GM21381 (cell line): ENCODE measurements around the gene MYO15B.
A peak's percentile ranks its signal among the peaks of the same experiment; 100 is the strongest.

ENCODE experiments used
- ATAC-seq: cut with Tn5 transposase; IDR thresholded peaks from one replicate; pipeline ENCODE4 v1.9.1; 2021; ENCODE audit warnings: mild to moderate bottlenecking, moderate library complexity; ENCODE audit not compliant: unreplicated experiment

Gene MYO15B

DNA sequence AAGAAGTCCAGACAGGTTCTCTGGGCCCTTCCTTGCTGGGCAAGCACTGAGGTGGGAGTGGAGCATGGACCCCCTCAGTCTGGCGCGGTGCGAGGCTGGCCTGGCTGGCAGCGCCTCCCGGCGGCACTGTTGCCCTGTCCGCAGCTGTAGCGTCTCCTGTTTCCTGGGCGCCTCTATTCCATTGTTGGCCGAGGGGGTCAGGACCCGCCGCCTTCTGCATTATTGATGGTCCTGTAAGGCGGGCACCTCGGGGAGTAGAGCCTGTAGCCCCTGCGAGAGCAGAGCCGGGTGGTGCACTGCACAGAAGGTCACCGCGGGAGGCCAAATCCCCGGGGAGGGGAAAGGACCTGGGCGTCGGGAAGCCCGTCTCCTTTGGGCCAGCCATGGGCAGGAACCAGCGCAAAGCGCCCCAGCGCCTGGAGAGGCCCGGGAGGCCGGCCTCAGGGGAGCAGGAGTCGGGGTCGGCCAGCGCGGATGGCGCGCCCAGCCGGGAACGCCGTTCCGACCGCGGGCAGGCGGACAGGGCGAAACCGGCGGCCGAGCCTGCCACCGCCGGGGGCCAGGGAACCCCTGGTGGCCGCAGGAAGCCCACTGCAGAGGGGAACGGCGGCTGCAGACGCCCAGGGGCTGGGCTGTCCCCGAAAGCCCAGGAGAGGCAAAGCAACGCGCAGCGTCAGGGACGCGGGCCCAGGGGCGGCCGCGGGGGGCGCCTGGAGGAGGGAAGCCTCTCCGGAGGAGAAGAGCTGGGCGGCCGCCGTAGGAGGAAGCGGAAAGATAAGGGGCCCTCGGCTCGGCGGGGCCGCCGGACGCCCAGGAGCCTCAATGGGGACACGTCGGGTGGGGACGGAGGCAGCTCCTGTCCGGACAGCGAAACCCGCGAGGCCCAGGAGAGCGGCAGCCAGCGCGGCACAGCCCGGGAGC, at the start of gene MYO15B:
Gene MYO15B, plus strand, starts transcription at position 126 of the 921 bp plus-strand sequence. Its CDS starts 258 bp downstream, at position 384.
- peak; percentile 23 for ATAC-seq

DNA sequence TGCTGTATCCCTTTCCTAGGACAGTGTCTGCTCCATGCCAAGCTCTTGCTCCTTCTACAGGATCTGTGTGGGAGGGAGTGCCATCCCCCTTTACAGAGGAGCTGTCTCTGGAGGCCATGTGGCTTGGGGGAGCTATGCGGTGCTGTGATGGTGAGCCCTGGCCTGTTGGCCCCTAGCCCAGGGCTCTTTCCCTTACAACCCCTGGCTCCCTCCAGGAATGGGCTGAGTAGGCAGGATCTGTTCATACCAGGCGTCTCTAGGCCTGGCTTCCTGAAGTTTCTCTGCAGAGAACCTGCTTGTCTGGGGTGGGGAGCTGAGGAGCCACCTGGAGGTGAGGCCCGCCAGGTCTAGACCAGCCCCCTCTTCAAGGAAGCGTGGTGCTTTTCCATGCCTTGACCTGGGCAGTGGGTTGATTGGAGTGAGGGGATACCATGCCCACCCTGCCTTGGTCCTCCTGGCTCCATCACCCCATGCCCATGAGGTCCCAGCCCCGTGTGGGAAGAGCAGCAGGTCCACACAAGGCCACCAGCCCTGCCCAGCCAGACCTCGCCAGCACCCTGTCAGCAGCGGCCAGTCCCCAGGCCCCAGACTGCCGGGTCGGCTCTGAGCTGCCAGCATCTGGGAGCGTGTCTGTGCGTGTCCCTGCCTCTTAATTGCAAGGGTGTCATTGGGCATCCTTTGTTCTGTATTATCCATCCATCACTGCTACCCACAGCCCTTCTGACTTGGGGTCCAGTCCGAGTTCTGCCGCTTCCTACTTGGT, 47.5 kb upstream of the MYO15B start:
- no peak for ATAC-seq

DNA sequence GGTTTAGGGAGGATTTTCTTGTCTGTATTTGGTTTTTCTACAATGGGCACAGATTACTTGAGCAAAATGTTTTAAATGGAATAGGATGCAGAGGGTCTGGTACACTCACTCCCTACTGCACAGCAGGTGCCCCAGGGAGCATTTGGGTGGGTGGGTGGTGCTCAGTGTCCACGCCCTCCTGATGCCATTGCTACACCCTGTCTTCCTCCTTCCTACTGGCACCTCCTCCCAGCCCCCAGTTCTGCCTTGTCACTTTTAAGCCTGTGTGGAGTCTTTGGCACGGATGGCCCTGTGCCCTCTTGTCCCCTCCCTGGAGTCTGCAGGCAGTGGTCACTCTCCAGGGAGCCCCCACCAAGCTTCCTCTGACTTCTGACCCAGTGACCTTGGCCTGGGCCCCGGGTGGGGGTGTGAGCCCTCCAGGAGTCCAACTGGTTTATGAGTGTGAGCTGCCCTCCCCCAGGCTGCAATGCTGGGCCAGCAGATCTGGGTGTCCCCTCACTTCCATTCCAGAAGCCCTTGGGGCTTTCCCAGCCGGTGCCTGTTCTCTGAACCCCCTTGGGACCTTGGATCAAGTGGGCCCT, 46.6 kb upstream of the MYO15B start:
- ATAC-seq = no peak

DNA sequence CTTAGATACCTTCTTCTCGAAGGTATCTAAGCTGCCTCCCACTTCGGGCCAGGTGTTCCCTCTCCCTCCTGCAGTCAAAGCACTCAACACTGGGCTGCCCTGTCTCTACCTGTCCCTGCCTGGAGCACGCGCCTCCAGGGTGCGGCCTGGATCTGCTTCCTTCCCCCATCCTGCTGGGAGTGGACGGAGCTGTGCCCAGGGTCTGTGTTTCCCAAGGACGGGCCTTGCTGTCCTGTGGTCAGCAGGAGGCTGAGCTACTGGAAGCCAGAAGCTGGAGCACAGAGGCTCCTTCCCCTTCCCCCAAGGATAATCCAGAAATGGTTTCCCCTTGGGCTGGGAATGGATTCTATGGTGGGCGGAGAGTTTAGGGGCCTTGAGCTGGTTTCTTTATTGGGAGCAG, 45.4 kb upstream of the MYO15B start:
- no peak for ATAC-seq

GRCh38 chr17:75542728-75543336, 44.8 kb upstream of the MYO15B start:
- no peak for ATAC-seq

- ATAC-seq = no peak
Measured at GRCh38 chr17:75544250-75544649, 43.4 kb upstream of the MYO15B start.

DNA sequence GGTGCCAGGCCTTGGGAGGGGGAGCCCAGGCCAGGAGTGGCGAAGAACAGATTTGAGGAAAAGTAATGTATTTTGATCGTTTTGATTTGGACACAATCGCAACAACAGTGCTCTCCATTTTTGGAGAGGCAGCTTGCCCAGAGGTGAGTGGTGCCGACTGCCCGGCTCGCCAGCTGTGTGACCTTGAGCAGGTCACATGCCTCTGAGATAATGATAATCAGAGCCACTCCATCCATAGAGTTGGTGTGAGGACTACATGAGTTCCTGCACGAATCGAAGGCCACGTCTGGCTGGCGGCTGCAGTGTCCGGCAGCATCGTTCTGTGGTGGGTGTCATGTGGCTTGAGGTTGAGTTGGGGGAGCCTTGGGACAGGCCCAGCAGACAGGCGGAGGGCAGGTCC, 41.4 kb upstream of the MYO15B start:
- no peak for ATAC-seq

GRCh38 chr17:75547091-75547490, 40.5 kb upstream of the MYO15B start:
- ATAC-seq = no peak

- ATAC-seq = no peak
Measured at GRCh38 chr17:75548813-75549212, 38.8 kb upstream of the MYO15B start.

DNA sequence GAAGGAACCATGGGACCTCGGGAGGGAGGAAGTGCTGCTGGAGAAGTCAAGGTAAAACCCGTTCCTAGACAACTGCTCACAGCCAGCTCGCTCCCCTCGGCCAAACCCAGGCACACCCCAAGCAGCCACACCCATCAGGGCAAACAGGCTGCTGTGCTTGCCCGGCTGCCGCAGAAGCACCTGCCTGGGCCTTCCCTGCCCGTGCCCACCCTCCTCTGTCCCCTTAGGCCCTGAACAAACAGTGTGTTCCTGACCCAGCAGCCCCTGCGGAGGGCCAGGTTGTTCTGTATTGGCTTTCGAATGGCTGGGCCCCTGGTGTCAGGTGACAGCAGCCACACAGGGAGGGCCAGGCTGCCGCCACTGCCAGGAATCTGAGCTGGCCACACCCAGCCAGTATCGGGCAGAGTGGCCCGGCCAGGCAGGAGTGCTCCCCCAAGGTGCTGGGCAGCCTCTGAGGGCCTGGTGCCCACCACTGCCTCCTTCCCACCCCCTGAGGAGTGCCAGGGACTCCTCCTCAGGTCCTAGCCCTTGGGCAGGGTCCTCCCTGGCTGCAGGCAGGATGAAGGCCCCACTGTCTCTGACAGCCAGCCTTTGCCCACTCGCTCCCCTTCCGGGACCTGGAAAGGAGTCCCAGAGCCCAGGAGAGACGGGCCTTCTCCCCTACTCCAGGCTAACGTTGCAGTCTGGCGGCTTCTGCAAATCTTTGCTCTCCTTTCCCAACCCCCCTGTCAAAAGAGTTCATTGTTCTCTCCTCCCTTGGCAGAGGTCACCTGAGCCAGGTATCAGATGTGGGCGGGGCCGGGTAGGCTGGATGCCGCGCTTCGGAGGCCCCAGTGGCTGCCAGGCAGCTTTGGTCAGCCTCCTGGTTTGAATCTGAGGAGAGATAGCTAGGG, 38.1 kb upstream of the MYO15B start:
- ATAC-seq = no peak

DNA sequence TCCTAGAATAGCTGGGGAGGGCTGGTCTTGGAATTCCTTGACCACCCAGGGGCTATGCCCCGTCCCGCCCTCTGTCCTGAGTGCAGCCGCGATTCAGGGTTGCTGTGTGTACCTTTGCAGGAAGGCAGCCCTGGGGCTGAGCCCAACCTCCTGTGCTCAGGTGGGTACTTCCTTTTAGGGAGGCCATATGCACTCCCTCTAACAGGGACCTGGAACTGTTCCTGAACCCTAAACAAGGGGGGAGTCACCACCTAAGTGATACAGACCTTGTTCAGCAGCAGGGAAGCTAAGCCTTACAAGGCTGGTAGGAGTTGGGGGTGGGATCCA, 37.5 kb upstream of the MYO15B start:
- ATAC-seq = no peak

- no peak for ATAC-seq
Measured at GRCh38 chr17:75551266-75551665, 36.3 kb upstream of the MYO15B start.

GRCh38 chr17:75552425-75553294, 34.9 kb upstream of the MYO15B start:
- no peak for ATAC-seq

DNA sequence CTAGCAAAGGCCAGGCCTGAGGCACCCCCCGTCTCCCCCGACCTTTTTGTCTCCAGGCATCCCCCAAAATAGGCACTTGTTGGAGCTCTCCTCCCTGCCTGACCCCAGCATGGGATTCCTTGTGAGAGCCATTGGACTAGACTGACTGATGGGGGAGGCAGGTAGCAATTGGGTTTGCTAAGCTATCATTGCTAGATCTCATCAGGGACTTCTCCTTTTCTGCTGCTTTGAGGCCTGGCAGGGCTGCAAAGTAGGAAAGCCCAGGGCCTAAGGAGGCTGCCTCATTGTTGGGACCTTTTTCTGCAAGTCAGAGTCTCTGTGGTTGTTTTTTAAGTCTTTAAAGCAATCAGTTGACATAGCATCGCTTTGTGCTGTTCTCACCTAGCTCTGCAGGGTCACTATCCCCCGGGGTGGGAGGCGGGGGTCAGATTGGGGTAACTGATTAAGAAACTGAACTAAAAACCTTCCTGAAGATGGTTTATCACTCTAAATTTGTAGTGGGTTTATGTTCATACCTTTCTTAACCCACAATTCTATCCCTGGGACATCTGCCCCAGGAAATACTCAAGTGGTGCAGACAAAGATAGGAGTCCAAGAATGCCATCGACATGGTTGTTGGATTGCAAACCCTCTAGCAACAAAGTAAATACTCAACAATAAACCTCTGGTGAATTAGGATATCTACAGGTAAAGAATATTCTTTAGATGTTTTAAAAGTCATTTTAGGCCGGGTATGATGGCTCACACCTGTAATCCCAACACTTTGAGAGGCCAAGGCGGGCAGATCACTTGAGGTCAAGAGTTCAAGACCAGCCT, 34.1 kb upstream of the MYO15B start:
- no peak for ATAC-seq

DNA sequence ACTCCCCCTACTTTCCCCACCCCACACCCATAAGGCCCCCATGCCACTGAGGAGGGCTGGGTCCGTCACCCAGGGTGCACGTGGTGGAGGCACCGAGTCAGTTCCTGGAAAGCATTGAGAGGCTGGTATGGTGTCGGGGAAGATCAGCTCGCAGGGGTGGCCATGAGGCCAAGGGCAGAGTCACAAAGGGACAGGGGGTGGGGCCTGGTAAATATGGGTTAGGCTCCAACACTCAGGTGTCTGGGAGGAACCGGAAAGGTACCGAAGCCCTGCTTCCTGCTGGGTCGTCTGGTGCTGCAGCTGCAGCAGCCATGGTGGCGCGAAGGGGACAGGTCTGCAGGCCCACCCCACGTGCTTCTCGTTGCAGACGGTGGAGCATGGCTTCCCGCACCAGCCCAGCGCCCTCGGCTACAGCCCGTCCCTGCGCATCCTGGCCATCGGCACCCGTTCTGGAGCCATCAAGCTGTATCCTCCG, 31.9 kb upstream of the MYO15B start:
- no peak for ATAC-seq

- ATAC-seq = no peak
Measured at GRCh38 chr17:75557075-75557851, 30.3 kb upstream of the MYO15B start.

DNA sequence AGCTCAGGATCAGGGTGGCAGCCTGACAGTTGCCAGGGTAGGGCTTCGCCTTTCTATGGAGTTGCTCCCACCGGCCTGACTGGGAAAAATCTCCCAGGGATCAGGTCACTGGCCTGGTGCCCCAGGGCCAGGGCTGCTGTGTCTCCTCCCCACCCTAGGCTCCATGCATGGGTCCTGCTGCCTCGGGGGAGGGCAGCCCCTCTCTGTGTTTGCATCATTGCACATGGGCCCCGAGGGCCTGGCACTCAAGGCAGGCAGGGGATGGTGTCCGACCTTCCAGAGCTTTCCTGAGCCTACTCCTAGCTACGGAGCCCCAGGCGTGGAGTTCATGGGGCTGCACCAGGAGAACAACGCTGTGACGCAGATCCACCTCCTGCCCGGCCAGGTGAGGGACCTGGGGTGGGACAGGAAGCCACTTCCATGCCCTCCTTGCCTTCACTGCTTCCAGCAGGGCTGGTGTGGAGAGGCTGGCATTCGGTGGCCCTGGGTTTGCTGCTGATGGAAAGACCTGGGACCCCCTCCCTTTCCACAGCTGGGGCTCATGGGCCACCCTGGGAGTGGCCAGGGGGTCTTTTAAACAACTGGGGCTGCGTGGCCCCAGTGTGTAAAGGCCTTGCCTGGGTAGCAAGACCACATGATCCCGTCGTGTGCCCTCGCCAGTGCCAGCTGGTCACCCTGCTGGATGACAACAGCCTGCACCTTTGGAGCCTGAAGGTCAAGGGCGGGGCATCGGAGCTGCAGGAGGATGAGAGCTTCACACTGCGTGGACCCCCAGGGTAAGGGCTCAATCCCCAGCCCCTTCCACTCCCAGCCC, 29.5 kb upstream of the MYO15B start:
- ATAC-seq = no peak
